ENCODE results near the gene BCL6.
A peak's percentile ranks its signal among the peaks of the same experiment; 100 is the strongest.

BCL6 gene

GRCh38 chr3:187744169-187745151 lies 808 bp downstream of the BCL6 start:
- Histone ChIP-seq H4K20me1 (ENCODE audit: insufficient read depth, low read length, poor library complexity, severe bottlenecking) (peaks cover 42% of the 10 kb centered on the region), H3K9me3 (ENCODE audit: insufficient read depth, low read depth, low read length) (no peaks in the 10 kb centered on the region), H3K79me2 (ENCODE audit: insufficient read depth, low read length) (peaks cover 56% of the 10 kb centered on the region), H3K36me3 (ENCODE audit: insufficient read depth, low read length) (no peaks in the 10 kb centered on the region), H3K4me2 (ENCODE audit: low read depth, low read length, poor library complexity, severe bottlenecking) (peak overlapping the region; percentile 94), H3K4me3 (ENCODE audit: low read length, poor library complexity, severe bottlenecking) (peak overlapping the region; percentile 96), H2AFZ (ENCODE audit: low read length) (no peak overlapping the region; the same call in 1 of the 2 replicates), H3K27me3 (ENCODE audit: insufficient read depth, low read length, poor library complexity, severe bottlenecking) (no peaks in the 10 kb centered on the region), H3F3A (ENCODE audit: low read depth) (0 out of 2 replicates have a peak, but pooled peaks cover 2% of the 10 kb centered on the region), H3K9ac (ENCODE audit: low read depth, low read length, poor library complexity, severe bottlenecking) (peak overlapping the region; percentile 91), H3K9me2 (replicated peaks; ENCODE audit: low read depth, low read length) (no peaks in the 10 kb centered on the region), H3K4me1 (ENCODE audit: insufficient read depth, low read length, poor library complexity, severe bottlenecking) (peaks cover 40% of the 10 kb centered on the region)
- TF ChIP-seq, protein P1, sequence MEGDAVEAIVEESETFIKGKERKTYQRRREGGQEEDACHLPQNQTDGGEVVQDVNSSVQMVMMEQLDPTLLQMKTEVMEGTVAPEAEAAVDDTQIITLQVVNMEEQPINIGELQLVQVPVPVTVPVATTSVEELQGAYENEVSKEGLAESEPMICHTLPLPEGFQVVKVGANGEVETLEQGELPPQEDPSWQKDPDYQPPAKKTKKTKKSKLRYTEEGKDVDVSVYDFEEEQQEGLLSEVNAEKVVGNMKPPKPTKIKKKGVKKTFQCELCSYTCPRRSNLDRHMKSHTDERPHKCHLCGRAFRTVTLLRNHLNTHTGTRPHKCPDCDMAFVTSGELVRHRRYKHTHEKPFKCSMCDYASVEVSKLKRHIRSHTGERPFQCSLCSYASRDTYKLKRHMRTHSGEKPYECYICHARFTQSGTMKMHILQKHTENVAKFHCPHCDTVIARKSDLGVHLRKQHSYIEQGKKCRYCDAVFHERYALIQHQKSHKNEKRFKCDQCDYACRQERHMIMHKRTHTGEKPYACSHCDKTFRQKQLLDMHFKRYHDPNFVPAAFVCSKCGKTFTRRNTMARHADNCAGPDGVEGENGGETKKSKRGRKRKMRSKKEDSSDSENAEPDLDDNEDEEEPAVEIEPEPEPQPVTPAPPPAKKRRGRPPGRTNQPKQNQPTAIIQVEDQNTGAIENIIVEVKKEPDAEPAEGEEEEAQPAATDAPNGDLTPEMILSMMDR (conservative IDR thresholded peaks at IDR 0.05; ENCODE audit: low read length): no peak
- no peak for TF ChIP-seq EZH2phosphoT487 (IDR thresholded peaks at IDR 0.05; ENCODE audit: borderline replicate concordance)

GRCh38 chr3:187743195-187744141 lies 1.8 kb downstream of the BCL6 start:
- TF ChIP-seq EZH2phosphoT487 (IDR thresholded peaks at IDR 0.05; ENCODE audit: borderline replicate concordance): no peak
- TF ChIP-seq, protein P1 (conservative IDR thresholded peaks at IDR 0.05; ENCODE audit: low read length): no peak
- peaks cover 52% of the 10 kb centered on the region for H4K20me1 ChIP-seq (ENCODE audit: insufficient read depth, low read length, poor library complexity, severe bottlenecking)
- peak overlapping the region; percentile 91 for H3K9ac ChIP-seq (ENCODE audit: low read depth, low read length, poor library complexity, severe bottlenecking)
- H3K4me2 ChIP-seq (ENCODE audit: low read depth, low read length, poor library complexity, severe bottlenecking): peak overlapping the region; percentile 94
- H3K27me3 ChIP-seq (ENCODE audit: insufficient read depth, low read length, poor library complexity, severe bottlenecking): no peaks in the 10 kb centered on the region
- no peaks in the 10 kb centered on the region for H3K9me3 ChIP-seq (ENCODE audit: insufficient read depth, low read depth, low read length)
- peak overlapping the region; percentile 96 for H3K4me3 ChIP-seq (ENCODE audit: low read length, poor library complexity, severe bottlenecking)
- 0 out of 2 replicates have a peak, but pooled peaks cover 2% of the 10 kb centered on the region for H3F3A ChIP-seq (ENCODE audit: low read depth)
- H3K79me2 ChIP-seq (ENCODE audit: insufficient read depth, low read length): peaks cover 66% of the 10 kb centered on the region
- peaks cover 40% of the 10 kb centered on the region for H3K4me1 ChIP-seq (ENCODE audit: insufficient read depth, low read length, poor library complexity, severe bottlenecking)
- H2AFZ ChIP-seq (ENCODE audit: low read length): no peak overlapping the region; the same call in 1 of the 2 replicates
- no peaks in the 10 kb centered on the region for H3K9me2 ChIP-seq (replicated peaks; ENCODE audit: low read depth, low read length)
- no peaks in the 10 kb centered on the region; the same call in 1 of the 2 replicates for H3K36me3 ChIP-seq (ENCODE audit: insufficient read depth, low read length)
